Activated CD4-positive, alpha-beta T cell treated with anti-CD3 and anti-CD28 coated beads for 1 hour (primary cell): Measurements from ENCODE around the gene AASS.

ENCODE experiments used
- DNase-seq: peaks from one replicate; pipeline ENCODE4 v3.0.0-alpha.2; 2020

Gene AASS

DNA sequence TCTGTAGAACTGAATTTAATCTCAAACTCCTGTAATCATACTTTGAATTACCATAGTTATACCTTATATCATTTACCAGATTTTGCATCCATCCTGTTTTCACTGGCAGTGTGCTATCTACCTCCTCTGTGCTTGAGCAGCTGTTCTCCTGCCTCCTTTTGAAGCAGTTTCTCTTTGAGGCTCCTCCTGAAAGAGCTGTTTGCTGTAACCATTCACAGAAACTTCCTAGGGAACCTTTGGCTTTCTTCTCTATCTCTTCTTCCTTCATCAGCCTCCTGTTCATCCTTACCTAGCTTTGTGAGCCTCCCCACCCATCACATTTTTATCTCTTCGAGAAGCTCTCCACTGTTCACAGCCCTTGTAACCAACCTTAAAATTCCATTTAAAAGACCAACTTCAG lies 108.2 kb downstream of the AASS start:
- no peak for DNase-seq

GRCh38 chr7:122033641-122034040 lies 110.4 kb downstream of the AASS start:
- no peak for DNase-seq

DNA sequence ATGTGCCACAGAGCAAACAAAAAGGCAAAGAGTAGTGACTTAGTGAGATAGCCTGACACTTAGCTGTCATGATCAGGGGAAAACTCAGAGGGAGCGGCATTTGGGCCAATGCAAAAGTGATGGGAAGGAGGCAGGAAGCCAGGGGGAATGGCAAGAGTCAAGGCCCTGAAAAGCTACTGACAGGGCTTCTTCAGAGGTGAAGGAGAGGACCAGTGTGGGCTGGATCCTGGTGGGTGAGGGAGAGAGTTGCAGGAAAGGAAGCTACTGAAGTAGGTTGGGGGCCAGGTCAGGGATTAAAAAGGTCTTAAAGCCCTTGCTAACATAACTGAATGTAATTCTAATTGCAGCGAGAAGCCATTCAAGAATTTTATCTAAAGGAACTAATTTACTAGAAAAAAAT lies 117.0 kb downstream of the AASS start:
- DNase-seq: no peak
